ENCODE results near the gene C3.

- TF ChIP-seq EZH2 (IDR thresholded peaks at IDR 0.05), result no peak
- no peak for TF ChIP-seq POLR2AphosphoS5 (IDR thresholded peaks at IDR 0.05; ENCODE audit: borderline replicate concordance, low read depth, low read length)
- no peak for TF ChIP-seq FOXP2 (optimal IDR thresholded peaks at IDR 0.05; ENCODE audit: control extremely low read depth, extremely low read length, insufficient read depth)
Observed at GRCh38 chr19:6736169-6736916, 15.9 kb upstream of the C3 start.

Measured in SK-N-MC (cell line).